A673 (cell line): ENCODE measurements around the gene HIGD1A. TPM values are rescaled to one million over a fixed set of nuclear protein-coding genes. Genes with fewer than 3 reads are reported as not detected.

ENCODE experiments used
- BruUV-seq: library from RNA; stranded (reverse); fragments of 400-500 nt; replicated peaks from 2 replicates; lab custom pipeline; 2021; lab: Mats Ljungman, UMichigan
- CTCF ChIA-PET: fragments of 300-600 bp; sonication (Branson Sonifier 250); formaldehyde crosslinking; loops from one replicate; lab custom pipeline; 2022; ENCODE audit warnings: antibody characterized with exemption; lab: Charles Lee
- POLR2A ChIA-PET: fragments of 300-600 bp; sonication (Branson Sonifier 250); formaldehyde crosslinking; loops from one replicate; lab custom pipeline; 2022; ENCODE audit warnings: antibody characterized with exemption; ENCODE audit not compliant: low non-redundant PET; lab: Charles Lee
- DNase-seq: peaks from one replicate; pipeline ENCODE4 v3.0.0-alpha.2; 2015; ENCODE audit warnings: low spot score
- H3K27ac ChIP-seq: fragments of 200-600 bp; sonication (generic); 2 replicates; pipeline ENCODE4 v1.5.1; 2016; ENCODE audit warnings: mixed run types, low read depth, mild to moderate bottlenecking, mixed read lengths, antibody characterized with exemption, low read length; ENCODE audit not compliant: poor library complexity, severe bottlenecking
- H3K27me3 ChIP-seq: fragments of 200-600 bp; sonication (generic); replicated peaks from 2 replicates; pipeline ENCODE4 v1.6.1; 2017; ENCODE audit warnings: mixed run types, low read depth, mild to moderate bottlenecking, mixed read lengths, antibody characterized with exemption, low read length; ENCODE audit not compliant: insufficient read depth, poor library complexity
- H3K36me3 ChIP-seq: fragments of 200-600 bp; sonication (generic); 2 replicates; pipeline ENCODE4 v1.6.1; 2016; ENCODE audit warnings: mixed run types, mild to moderate bottlenecking, mixed read lengths, antibody characterized with exemption, low read length; ENCODE audit not compliant: insufficient read depth, poor library complexity, severe bottlenecking
- H3K4me1 ChIP-seq: fragments of 200-600 bp; sonication (generic); 2 replicates; pipeline ENCODE4 v1.6.1; 2017; ENCODE audit warnings: mixed run types, mild to moderate bottlenecking, mixed read lengths, antibody characterized with exemption, low read length; ENCODE audit not compliant: insufficient read depth, poor library complexity, severe bottlenecking
- H3K4me3 ChIP-seq: fragments of 200-600 bp; sonication (generic); 2 replicates; pipeline ENCODE4 v1.5.1; 2016; ENCODE audit warnings: low read depth, mixed run types, mild to moderate bottlenecking, mixed read lengths, low read length; ENCODE audit not compliant: poor library complexity, severe bottlenecking
- H3K9me3 ChIP-seq: fragments of 200-600 bp; sonication (generic); 2 replicates; pipeline ENCODE4 v1.6.1; 2016; ENCODE audit warnings: mixed run types, low read depth, mild to moderate bottlenecking, mixed read lengths, antibody characterized with exemption, low read length; ENCODE audit not compliant: poor library complexity, severe bottlenecking
- CTCF ChIP-seq: fragments of 300-800, 200-600 bp; sonication (generic); conservative IDR thresholded peaks from 2 replicates; pipeline ENCODE4 v1.5.1; 2017; ENCODE audit warnings: low read depth, mild to moderate bottlenecking, antibody characterized with exemption, low read length, moderate library complexity, mixed read lengths
- EZH2 ChIP-seq: fragments of 200-600 bp; sonication (generic); IDR thresholded peaks from 2 replicates; pipeline ENCODE4 v1.6.1; 2017; ENCODE audit warnings: borderline replicate concordance, low read depth, mild to moderate bottlenecking, mixed read lengths, antibody characterized with exemption, low read length; ENCODE audit not compliant: poor library complexity, severe bottlenecking
- intact Hi-C: fragments of 100-400 bp; cut with micrococcal nuclease; formaldehyde crosslinking; loops from one replicate; pipeline ENCODE4 v1.10.0; 2022; ENCODE audit not compliant: unreplicated experiment
- total RNA-seq: library from RNA; stranded (reverse); gene quantifications from 2 replicates; pipeline ENCODE4 v1.2.3, GENCODE V29; 2021

Gene HIGD1A
- total RNA-seq, 1 experiment from 2014 or later, result 50.6 TPM

GRCh38 chr3:42836150-42837123, 32.1 kb upstream of the HIGD1A start:
- no peak overlapping the region for H3K4me3 ChIP-seq
- BruUV-seq, result no TSS peak

GRCh38 chr3:42831321-42831713, 27.0 kb upstream of the HIGD1A start:
- intact Hi-C loops, result loop anchor here (5.0 kb wide), 1 partner anchor 49 kb away; no protein-coding TSS in a partner anchor
- no peak overlapping the region for H3K27ac ChIP-seq
- H3K36me3 ChIP-seq, result no peaks in the 10 kb centered on the region
- no peaks in the 10 kb centered on the region for H3K27me3 ChIP-seq
- BruUV-seq, result no TSS peak
- H3K4me1 ChIP-seq, result no peaks in the 10 kb centered on the region
- H3K9me3 ChIP-seq, result no peaks in the 10 kb centered on the region
- CTCF ChIA-PET, result interaction anchor here (1.0 kb wide), 1 partner anchor 8 kb away, joined by 5 read pairs; no protein-coding TSS in a partner anchor
- peak; percentile 58 for DNase-seq
- TF ChIP-seq EZH2, result no peak
- peak; percentile 63 for TF ChIP-seq CTCF
- H3K4me3 ChIP-seq, result no peak overlapping the region
- POLR2A ChIA-PET, result no interaction called here

More at GRCh38 chr3:42836150-42837123, 32.1 kb upstream of the HIGD1A start:
- H3K36me3 ChIP-seq, result no peaks in the 10 kb centered on the region
- no peaks in the 10 kb centered on the region for H3K9me3 ChIP-seq
- CTCF ChIA-PET, result no interaction called here
- intact Hi-C loops, result no loop called here
- H3K27me3 ChIP-seq, result no peaks in the 10 kb centered on the region
- H3K4me1 ChIP-seq, result no peaks in the 10 kb centered on the region
- TF ChIP-seq EZH2 (no peak), CTCF (no peak)
- H3K27ac ChIP-seq, result no peak overlapping the region
- no peak for DNase-seq
- POLR2A ChIA-PET, result no interaction called here

DNA sequence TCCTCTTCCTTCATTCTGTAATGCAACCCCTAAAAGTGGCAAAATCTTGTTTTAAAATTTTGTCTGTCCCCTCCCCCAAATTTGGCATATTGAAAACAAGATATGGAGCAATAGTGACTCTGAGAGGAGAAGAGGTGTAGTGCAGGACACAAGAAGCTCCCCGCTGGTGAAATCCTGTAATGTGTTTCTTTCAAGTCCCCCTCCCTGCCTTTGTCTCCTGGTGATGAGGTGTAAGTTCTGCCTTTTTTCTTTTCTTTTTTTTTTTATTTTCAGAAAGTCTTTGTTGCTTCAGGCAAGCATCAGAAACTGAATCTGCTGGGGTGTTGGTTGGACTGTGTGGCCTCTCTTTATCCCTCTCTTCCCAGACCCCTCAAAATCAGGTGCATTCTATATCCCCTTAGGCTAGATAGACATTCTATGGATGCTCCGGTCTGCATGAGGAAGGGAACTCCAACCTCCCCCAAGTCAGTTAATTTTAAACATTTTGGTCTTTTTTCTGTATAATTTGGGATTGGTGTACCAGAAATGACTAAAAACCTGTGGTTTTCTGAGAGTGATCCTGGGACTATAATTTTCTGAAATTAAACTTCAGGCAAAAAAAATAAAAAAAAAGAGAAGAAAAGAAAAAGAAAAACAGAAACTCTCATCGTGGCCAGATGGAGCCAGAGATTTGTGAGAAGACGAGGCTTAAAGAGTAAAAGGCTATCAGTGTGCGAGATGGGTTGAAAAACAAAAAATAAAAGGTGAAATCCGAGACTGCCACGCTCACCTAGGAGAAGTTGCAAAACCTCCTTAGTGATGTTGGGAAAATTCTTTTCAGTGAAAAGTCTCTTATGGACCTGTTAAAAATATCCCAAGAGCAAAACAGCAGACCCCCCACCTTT, 26.4 kb upstream of the HIGD1A start:
- no TSS peak for BruUV-seq
- H3K4me3 ChIP-seq, result no peak overlapping the region
- no peaks in the 10 kb centered on the region for H3K9me3 ChIP-seq
- ChIA-PET POLR2A (no interaction called here), CTCF (interaction anchor here (0.6 to 1.0 kb wide), 3 partner anchors 9 to 104 kb away, joined by 3 to 5 read pairs (median 4); partner anchors contain the start of gene ACKR2)
- H3K36me3 ChIP-seq, result no peaks in the 10 kb centered on the region
- no peaks in the 10 kb centered on the region for H3K27me3 ChIP-seq
- H3K4me1 ChIP-seq, result no peaks in the 10 kb centered on the region
- intact Hi-C loops, result loop anchor here (5.0 kb wide), 1 partner anchor 48 kb away; no protein-coding TSS in a partner anchor
- peak; percentile 33 for DNase-seq
- peak; percentile 33 for TF ChIP-seq CTCF
- no peak for TF ChIP-seq EZH2
- H3K27ac ChIP-seq, result no peak overlapping the region
